GM23338 (cell line): Measurements from ENCODE around the gene CHST15. TPM values are rescaled to one million over a fixed set of nuclear protein-coding genes. Genes with fewer than 3 reads are reported as not detected.

Experiments
- ATAC-seq: fragments of 200-7000 bp; cut with Tn5 transposase; 3 replicates; pipeline ENCODE4 v1.9.1; 2020
- DNase-seq: peaks from one replicate; pipeline ENCODE4 v3.0.0-alpha.2; 2015; ENCODE audit warnings: low spot score
- H2AFZ ChIP-seq: fragments of 200-600 bp; sonication (generic); 2 replicates; pipeline ENCODE4 v1.8.0; 2016; ENCODE audit warnings: antibody characterized with exemption, mild to moderate bottlenecking, moderate library complexity
- H3F3A ChIP-seq: fragments of 200-600 bp; sonication (generic); replicated peaks from 2 replicates; pipeline ENCODE4 v1.8.0; 2017; ENCODE audit warnings: antibody characterized with exemption, mixed run types, low read depth
- H3K27ac ChIP-seq: fragments of 200-600 bp; sonication (generic); 2 replicates; pipeline ENCODE4 v1.6.1; 2016; ENCODE audit warnings: low read depth
- H3K27me3 ChIP-seq: fragments of 200-600 bp; sonication (generic); 2 replicates; pipeline ENCODE4 v1.8.0; 2016; ENCODE audit warnings: mild to moderate bottlenecking, mixed run types, moderate library complexity; ENCODE audit not compliant: insufficient read depth
- H3K36me3 ChIP-seq: fragments of 200-600 bp; sonication (generic); 2 replicates; pipeline ENCODE4 v1.8.0; 2016; ENCODE audit warnings: mild to moderate bottlenecking; ENCODE audit not compliant: insufficient read depth
- H3K4me1 ChIP-seq: fragments of 200-600 bp; sonication (generic); 2 replicates; pipeline ENCODE4 v1.8.0; 2016; ENCODE audit warnings: mild to moderate bottlenecking, moderate library complexity; ENCODE audit not compliant: insufficient read depth
- H3K4me2 ChIP-seq: fragments of 200-600 bp; sonication (generic); 2 replicates; pipeline ENCODE4 v1.7.1; 2017; ENCODE audit warnings: mixed run types
- H3K4me3 ChIP-seq: fragments of 200-600 bp; sonication (generic); 2 replicates; pipeline ENCODE4 v1.6.1; 2016; ENCODE audit warnings: mixed run types
- H3K79me2 ChIP-seq: fragments of 200-600 bp; sonication (generic); replicated peaks from 2 replicates; pipeline ENCODE4 v1.8.0; 2017; ENCODE audit warnings: mild to moderate bottlenecking; ENCODE audit not compliant: insufficient read depth
- H3K9me2 ChIP-seq: fragments of 200-600 bp; sonication (generic); 2 replicates; pipeline ENCODE4 v1.8.0; 2017; ENCODE audit not compliant: insufficient read depth
- H4K20me1 ChIP-seq: fragments of 200-600 bp; sonication (generic); replicated peaks from 2 replicates; pipeline ENCODE4 v1.8.0; 2017; ENCODE audit warnings: mild to moderate bottlenecking; ENCODE audit not compliant: insufficient read depth
- H3K27ac Mint-ChIP-seq: 2 replicates; pipeline ENCODE4 v1.8.0; 2020; ENCODE audit warnings: inconsistent platforms, mild to moderate bottlenecking, moderate library complexity, mixed read lengths
- H3K27me3 Mint-ChIP-seq: 3 replicates; pipeline ENCODE4 v1.8.0; 2022; ENCODE audit warnings: low read depth, mild to moderate bottlenecking, moderate library complexity, mixed read lengths, inconsistent platforms; ENCODE audit not compliant: insufficient read depth, poor library complexity
- H3K36me3 Mint-ChIP-seq: 3 replicates; pipeline ENCODE4 v1.8.0; 2021; ENCODE audit warnings: low read depth, mild to moderate bottlenecking, inconsistent platforms, moderate library complexity, mixed read lengths
- H3K4me1 Mint-ChIP-seq: 3 replicates; pipeline ENCODE4 v1.8.0; 2020; ENCODE audit warnings: mild to moderate bottlenecking, inconsistent platforms, mixed read lengths
- H3K4me3 Mint-ChIP-seq: 3 replicates; pipeline ENCODE4 v1.8.0; 2021; ENCODE audit warnings: moderate library complexity, mild to moderate bottlenecking, inconsistent platforms, mixed read lengths
- H3K9me3 Mint-ChIP-seq: 3 replicates; pipeline ENCODE4 v1.8.0; 2020; ENCODE audit warnings: moderate library complexity, mild to moderate bottlenecking, inconsistent platforms, mixed read lengths
- CREB1 ChIP-seq: fragments of 250-450 bp; sonication (Bioruptor Pico); IDR thresholded peaks from 2 replicates; pipeline ENCODE4 v1.5.0; 2020; ENCODE audit warnings: low read depth, mild to moderate bottlenecking, moderate library complexity
- CTCF ChIP-seq, 2 experiments: fragments of 200-600 bp in 1 of 2; sonication (generic) in 1 of 2; conservative IDR thresholded peaks; 2 replicates each; pipeline versions ENCODE4 v1.5.1 to v1.6.1; 2016 to 2017; ENCODE audit warnings: antibody characterized with exemption in 2 of 2, low read depth in 2 of 2, mild to moderate bottlenecking in 2 of 2, moderate library complexity in 1 of 2
- ETS1 ChIP-seq: IDR thresholded peaks from 2 replicates; pipeline ENCODE4 v1.6.1; 2016; ENCODE audit warnings: antibody characterized with exemption
- EZH2 ChIP-seq: fragments of 200-600 bp; sonication (generic); IDR thresholded peaks from one replicate; pipeline ENCODE4 v1.8.0; 2017; ENCODE audit warnings: antibody characterized with exemption, mild to moderate bottlenecking, low read depth; ENCODE audit not compliant: unreplicated experiment
- EZH2phosphoT487 ChIP-seq: fragments of 200-600 bp; sonication (generic); IDR thresholded peaks from one replicate; pipeline ENCODE4 v1.8.1; 2018; ENCODE audit warnings: antibody characterized with exemption; ENCODE audit not compliant: unreplicated experiment
- JUNB ChIP-seq: IDR thresholded peaks from one replicate; pipeline ENCODE4 v1.6.1; 2016; ENCODE audit warnings: antibody characterized with exemption; ENCODE audit not compliant: unreplicated experiment
- NANOG ChIP-seq: IDR thresholded peaks from 2 replicates; pipeline ENCODE4 v1.6.1; 2016; ENCODE audit warnings: antibody characterized with exemption, borderline replicate concordance
- POLR2AphosphoS5 ChIP-seq: IDR thresholded peaks from 2 replicates; pipeline ENCODE4 v1.6.1; 2016; ENCODE audit warnings: antibody characterized with exemption, low read depth
- STAT1 ChIP-seq: IDR thresholded peaks from one replicate; pipeline ENCODE4 v1.6.1; 2016; ENCODE audit warnings: antibody characterized with exemption; ENCODE audit not compliant: unreplicated experiment
- ZNF114 ChIP-seq: fragments of 250-450 bp; sonication (Bioruptor Pico); IDR thresholded peaks from 2 replicates; pipeline ENCODE4 v1.5.0; 2020; ENCODE audit warnings: mild to moderate bottlenecking, moderate library complexity
- ZNF331 ChIP-seq: fragments of 250-450 bp; sonication (Bioruptor Pico); IDR thresholded peaks from 2 replicates; pipeline ENCODE4 v1.5.0; 2020; ENCODE audit warnings: low read depth, mild to moderate bottlenecking, moderate library complexity
- polyA plus RNA-seq: library from polyadenylated mRNA; unstranded; fragments of >200 nt; fragmentation: Nextera tagmentation; extraction: Ambion mirVana; gene quantifications from 2 replicates; pipeline ENCODE4 v1.2.1, GENCODE V29; 2016
- total RNA-seq: library from RNA; depleted of rRNA; stranded (reverse); fragments of >200 nt; shearing (Covaris generic); gene quantifications from 2 replicates; pipeline ENCODE4 v1.2.3, GENCODE V29; 2014
- TF ChIP-seq, protein P1 (sequence below): fragments of 250-450 bp; sonication (Bioruptor Pico); IDR thresholded peaks from 2 replicates; pipeline ENCODE4 v1.5.0; 2020; ENCODE audit warnings: mild to moderate bottlenecking, moderate library complexity
- TF ChIP-seq, protein P2 (sequence below): IDR thresholded peaks from one replicate; pipeline ENCODE4 v1.6.1; 2018; ENCODE audit warnings: antibody characterized with exemption; ENCODE audit not compliant: unreplicated experiment

CHST15 gene
- total and polyA plus RNA-seq, 2 experiments from 2014 or later = 2.6 to 11.2 TPM

DNA sequence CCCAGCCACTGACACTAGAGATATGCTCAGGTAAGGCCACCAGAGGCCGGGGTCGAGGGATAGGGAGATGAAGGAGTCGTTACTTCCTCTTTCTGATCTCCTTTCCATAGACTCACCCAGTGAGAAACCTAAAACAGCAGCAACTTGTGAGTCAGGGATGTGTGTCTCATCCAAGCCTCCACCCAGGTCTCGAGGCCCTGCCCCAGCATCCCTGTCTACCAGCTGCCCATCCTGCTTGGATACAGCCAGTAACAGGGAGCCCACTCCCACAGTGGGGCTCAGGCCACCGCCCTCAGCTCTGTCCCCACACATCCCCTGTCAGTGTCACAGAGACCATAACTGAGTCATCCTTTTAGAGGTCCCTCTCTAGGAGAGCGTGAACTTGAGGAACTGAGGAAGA is 49.6 kb upstream of the CHST15 start:
- H3K4me1 Mint-ChIP-seq = no peaks in the 10 kb centered on the region
- H3K27me3 ChIP-seq = no peaks in the 10 kb centered on the region
- ATAC-seq (no peak), DNase-seq (no peak)
- H3K4me2 ChIP-seq = no peak overlapping the region
- H3K27ac ChIP-seq = no peak overlapping the region
- H3K9me3 Mint-ChIP-seq = no peaks in the 10 kb centered on the region; the same call in 2 of the 3 replicates
- no peaks in the 10 kb centered on the region for H4K20me1 ChIP-seq
- no peaks in the 10 kb centered on the region for H3K4me1 ChIP-seq
- no peak for TF ChIP-seq CTCF (conservative IDR thresholded peaks at IDR 0.05; ENCODE audit: low read depth in 2 of 2)
- no peak for TF ChIP-seq ETS1
- no peak for TF ChIP-seq CREB1 (CRISPR knock-in tag)
- TF ChIP-seq EZH2phosphoT487 = no peak
- TF ChIP-seq, protein P1, sequence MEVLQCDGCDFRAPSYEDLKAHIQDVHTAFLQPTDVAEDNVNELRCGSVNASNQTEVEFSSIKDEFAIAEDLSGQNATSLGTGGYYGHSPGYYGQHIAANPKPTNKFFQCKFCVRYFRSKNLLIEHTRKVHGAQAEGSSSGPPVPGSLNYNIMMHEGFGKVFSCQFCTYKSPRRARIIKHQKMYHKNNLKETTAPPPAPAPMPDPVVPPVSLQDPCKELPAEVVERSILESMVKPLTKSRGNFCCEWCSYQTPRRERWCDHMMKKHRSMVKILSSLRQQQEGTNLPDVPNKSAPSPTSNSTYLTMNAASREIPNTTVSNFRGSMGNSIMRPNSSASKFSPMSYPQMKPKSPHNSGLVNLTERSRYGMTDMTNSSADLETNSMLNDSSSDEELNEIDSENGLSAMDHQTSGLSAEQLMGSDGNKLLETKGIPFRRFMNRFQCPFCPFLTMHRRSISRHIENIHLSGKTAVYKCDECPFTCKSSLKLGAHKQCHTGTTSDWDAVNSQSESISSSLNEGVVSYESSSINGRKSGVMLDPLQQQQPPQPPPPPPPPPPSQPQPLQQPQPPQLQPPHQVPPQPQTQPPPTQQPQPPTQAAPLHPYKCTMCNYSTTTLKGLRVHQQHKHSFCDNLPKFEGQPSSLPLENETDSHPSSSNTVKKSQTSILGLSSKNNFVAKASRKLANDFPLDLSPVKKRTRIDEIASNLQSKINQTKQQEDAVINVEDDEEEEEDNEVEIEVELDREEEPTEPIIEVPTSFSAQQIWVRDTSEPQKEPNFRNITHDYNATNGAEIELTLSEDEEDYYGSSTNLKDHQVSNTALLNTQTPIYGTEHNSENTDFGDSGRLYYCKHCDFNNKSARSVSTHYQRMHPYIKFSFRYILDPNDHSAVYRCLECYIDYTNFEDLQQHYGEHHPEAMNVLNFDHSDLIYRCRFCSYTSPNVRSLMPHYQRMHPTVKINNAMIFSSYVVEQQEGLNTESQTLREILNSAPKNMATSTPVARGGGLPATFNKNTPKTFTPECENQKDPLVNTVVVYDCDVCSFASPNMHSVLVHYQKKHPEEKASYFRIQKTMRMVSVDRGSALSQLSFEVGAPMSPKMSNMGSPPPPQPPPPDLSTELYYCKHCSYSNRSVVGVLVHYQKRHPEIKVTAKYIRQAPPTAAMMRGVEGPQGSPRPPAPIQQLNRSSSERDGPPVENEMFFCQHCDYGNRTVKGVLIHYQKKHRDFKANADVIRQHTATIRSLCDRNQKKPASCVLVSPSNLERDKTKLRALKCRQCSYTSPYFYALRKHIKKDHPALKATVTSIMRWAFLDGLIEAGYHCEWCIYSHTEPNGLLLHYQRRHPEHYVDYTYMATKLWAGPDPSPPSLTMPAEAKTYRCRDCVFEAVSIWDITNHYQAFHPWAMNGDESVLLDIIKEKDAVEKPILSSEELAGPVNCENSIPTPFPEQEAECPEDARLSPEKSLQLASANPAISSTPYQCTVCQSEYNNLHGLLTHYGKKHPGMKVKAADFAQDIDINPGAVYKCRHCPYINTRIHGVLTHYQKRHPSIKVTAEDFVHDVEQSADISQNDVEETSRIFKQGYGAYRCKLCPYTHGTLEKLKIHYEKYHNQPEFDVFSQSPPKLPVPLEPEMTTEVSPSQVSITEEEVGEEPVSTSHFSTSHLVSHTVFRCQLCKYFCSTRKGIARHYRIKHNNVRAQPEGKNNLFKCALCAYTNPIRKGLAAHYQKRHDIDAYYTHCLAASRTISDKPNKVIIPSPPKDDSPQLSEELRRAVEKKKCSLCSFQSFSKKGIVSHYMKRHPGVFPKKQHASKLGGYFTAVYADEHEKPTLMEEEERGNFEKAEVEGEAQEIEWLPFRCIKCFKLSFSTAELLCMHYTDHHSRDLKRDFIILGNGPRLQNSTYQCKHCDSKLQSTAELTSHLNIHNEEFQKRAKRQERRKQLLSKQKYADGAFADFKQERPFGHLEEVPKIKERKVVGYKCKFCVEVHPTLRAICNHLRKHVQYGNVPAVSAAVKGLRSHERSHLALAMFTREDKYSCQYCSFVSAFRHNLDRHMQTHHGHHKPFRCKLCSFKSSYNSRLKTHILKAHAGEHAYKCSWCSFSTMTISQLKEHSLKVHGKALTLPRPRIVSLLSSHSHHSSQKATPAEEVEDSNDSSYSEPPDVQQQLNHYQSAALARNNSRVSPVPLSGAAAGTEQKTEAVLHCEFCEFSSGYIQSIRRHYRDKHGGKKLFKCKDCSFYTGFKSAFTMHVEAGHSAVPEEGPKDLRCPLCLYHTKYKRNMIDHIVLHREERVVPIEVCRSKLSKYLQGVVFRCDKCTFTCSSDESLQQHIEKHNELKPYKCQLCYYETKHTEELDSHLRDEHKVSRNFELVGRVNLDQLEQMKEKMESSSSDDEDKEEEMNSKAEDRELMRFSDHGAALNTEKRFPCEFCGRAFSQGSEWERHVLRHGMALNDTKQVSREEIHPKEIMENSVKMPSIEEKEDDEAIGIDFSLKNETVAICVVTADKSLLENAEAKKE (CRISPR knock-in tag) = no peak
- no peak for TF ChIP-seq EZH2
- TF ChIP-seq NANOG = no peak
- TF ChIP-seq POLR2AphosphoS5 = no peak
- TF ChIP-seq, protein P2, sequence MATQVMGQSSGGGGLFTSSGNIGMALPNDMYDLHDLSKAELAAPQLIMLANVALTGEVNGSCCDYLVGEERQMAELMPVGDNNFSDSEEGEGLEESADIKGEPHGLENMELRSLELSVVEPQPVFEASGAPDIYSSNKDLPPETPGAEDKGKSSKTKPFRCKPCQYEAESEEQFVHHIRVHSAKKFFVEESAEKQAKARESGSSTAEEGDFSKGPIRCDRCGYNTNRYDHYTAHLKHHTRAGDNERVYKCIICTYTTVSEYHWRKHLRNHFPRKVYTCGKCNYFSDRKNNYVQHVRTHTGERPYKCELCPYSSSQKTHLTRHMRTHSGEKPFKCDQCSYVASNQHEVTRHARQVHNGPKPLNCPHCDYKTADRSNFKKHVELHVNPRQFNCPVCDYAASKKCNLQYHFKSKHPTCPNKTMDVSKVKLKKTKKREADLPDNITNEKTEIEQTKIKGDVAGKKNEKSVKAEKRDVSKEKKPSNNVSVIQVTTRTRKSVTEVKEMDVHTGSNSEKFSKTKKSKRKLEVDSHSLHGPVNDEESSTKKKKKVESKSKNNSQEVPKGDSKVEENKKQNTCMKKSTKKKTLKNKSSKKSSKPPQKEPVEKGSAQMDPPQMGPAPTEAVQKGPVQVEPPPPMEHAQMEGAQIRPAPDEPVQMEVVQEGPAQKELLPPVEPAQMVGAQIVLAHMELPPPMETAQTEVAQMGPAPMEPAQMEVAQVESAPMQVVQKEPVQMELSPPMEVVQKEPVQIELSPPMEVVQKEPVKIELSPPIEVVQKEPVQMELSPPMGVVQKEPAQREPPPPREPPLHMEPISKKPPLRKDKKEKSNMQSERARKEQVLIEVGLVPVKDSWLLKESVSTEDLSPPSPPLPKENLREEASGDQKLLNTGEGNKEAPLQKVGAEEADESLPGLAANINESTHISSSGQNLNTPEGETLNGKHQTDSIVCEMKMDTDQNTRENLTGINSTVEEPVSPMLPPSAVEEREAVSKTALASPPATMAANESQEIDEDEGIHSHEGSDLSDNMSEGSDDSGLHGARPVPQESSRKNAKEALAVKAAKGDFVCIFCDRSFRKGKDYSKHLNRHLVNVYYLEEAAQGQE = no peak
- no peak for TF ChIP-seq JUNB
- TF ChIP-seq STAT1 = no peak
- no peak for TF ChIP-seq ZNF114 (CRISPR knock-in tag)
- no peak for TF ChIP-seq ZNF331
- H2AFZ ChIP-seq = no peak overlapping the region
- H3K36me3 ChIP-seq = no peaks in the 10 kb centered on the region
- no peaks in the 10 kb centered on the region; the same call in 1 of the 2 replicates for H3K9me2 ChIP-seq
- H3F3A ChIP-seq = no peaks in the 10 kb centered on the region
- H3K27ac Mint-ChIP-seq = no peak overlapping the region
- H3K36me3 Mint-ChIP-seq = no peaks in the 10 kb centered on the region
- H3K79me2 ChIP-seq = no peaks in the 10 kb centered on the region
- no peak overlapping the region for H3K4me3 Mint-ChIP-seq
- H3K4me3 ChIP-seq = no peak overlapping the region
- H3K27me3 Mint-ChIP-seq = no peaks in the 10 kb centered on the region
